Measurements from ENCODE around the gene SLC6A9. TPM values are rescaled to one million over a fixed set of nuclear protein-coding genes. Genes with fewer than 3 reads are reported as not detected.

SLC6A9 gene
- total RNA-seq, 1 experiment from 2014 or later = 6.0 TPM

GRCh38 chr1:44035726-44036408 is 4.6 kb upstream of the SLC6A9 start:
- no peak for DNase-seq
- no peaks in the 10 kb centered on the region for H3K9me3 ChIP-seq
- no peaks in the 10 kb centered on the region for H3K27me3 ChIP-seq
- no peaks in the 10 kb centered on the region for H3K36me3 ChIP-seq
- H3K4me3 ChIP-seq = no peak overlapping the region

- H3K9me3 ChIP-seq = no peaks in the 10 kb centered on the region
- H3K36me3 ChIP-seq = no peaks in the 10 kb centered on the region
- no peak for DNase-seq
- no peaks in the 10 kb centered on the region for H3K27me3 ChIP-seq
- H3K4me3 ChIP-seq = no peak overlapping the region
Observed at GRCh38 chr1:44034976-44035716, 3.9 kb upstream of the SLC6A9 start.

DNA sequence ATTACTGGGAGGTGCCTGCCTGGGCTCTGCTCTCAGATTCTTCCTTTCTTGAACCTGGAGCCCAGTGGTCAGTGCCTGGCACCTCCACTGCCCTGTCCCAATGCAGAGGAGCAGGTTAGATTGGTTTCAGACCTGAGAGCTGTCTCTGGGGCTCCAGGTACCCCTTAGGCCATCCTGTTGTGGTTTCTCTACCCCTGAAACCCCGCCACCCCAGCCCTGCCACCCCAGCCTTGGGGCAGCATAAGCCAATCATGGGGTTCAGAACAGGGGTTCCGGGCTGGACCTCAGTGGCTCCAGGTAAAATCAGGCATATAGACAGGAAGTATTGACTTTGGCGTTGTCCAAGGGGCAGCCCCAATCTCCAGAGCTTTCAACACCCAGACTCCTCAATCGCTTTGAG is 3.2 kb upstream of the SLC6A9 start:
- Histone ChIP-seq H3K4me3 (no peak overlapping the region), H3K36me3 (no peaks in the 10 kb centered on the region), H3K9me3 (no peaks in the 10 kb centered on the region), H3K27me3 (no peaks in the 10 kb centered on the region)
- DNase-seq = no peak

- H3K27me3 ChIP-seq = no peaks in the 10 kb centered on the region
- DNase-seq = no peak
- no peak overlapping the region for H3K4me3 ChIP-seq
- no peaks in the 10 kb centered on the region for H3K36me3 ChIP-seq
- H3K9me3 ChIP-seq = no peaks in the 10 kb centered on the region
Observed at GRCh38 chr1:44033756-44034155, 2.5 kb upstream of the SLC6A9 start.

- H3K4me3 ChIP-seq = no peak overlapping the region
- H3K27me3 ChIP-seq = no peaks in the 10 kb centered on the region
- no peaks in the 10 kb centered on the region for H3K36me3 ChIP-seq
- DNase-seq = no peak
- no peaks in the 10 kb centered on the region for H3K9me3 ChIP-seq
Observed at GRCh38 chr1:44033041-44033575, 1.8 kb upstream of the SLC6A9 start.

GRCh38 chr1:44032170-44032790 is 1.0 kb upstream of the SLC6A9 start:
- H3K4me3 ChIP-seq = no peak overlapping the region
- no peak for DNase-seq
- H3K27me3 ChIP-seq = no peaks in the 10 kb centered on the region
- no peaks in the 10 kb centered on the region for H3K36me3 ChIP-seq
- H3K9me3 ChIP-seq = no peaks in the 10 kb centered on the region

DNA sequence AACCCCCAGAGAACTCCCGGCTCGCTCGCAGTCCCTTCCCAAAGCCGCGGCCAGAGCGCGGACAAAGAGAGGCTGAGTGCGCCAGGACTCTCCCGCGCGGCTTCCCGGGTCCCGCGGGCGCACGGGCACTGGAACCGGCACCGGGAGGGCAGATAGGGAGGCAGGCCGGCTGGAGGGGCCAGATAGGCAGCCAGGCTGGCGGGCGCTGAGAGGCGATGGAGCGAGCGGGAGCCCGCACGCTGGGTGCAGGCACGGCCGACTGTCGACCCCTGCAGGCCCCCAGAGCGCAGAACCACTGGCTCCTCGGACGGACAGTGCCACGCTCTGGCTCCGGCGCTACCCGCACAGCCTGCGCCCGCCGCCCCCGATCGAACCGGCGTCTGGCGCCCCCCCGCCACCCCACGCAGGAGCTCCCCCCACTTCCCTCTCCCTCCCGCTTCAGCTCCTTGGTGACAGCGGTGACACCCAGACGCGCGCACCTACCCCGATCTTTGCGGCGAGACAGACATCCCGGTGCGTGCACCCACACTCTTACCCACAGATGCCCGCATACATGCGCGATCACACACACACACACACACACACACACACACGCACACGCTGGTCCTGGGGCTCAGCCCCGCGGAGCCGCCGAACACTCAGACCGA is 534 bp downstream of the SLC6A9 start:
- Histone ChIP-seq H3K9me3 (no peaks in the 10 kb centered on the region), H3K36me3 (no peaks in the 10 kb centered on the region), H3K4me3 (peak overlapping the region; percentile 92), H3K27me3 (no peaks in the 10 kb centered on the region)
- peak; percentile 50 for DNase-seq

- H3K36me3 ChIP-seq = no peaks in the 10 kb centered on the region
Observed at GRCh38 chr1:44029911-44030604, 1.2 kb downstream of the SLC6A9 start.

DNA sequence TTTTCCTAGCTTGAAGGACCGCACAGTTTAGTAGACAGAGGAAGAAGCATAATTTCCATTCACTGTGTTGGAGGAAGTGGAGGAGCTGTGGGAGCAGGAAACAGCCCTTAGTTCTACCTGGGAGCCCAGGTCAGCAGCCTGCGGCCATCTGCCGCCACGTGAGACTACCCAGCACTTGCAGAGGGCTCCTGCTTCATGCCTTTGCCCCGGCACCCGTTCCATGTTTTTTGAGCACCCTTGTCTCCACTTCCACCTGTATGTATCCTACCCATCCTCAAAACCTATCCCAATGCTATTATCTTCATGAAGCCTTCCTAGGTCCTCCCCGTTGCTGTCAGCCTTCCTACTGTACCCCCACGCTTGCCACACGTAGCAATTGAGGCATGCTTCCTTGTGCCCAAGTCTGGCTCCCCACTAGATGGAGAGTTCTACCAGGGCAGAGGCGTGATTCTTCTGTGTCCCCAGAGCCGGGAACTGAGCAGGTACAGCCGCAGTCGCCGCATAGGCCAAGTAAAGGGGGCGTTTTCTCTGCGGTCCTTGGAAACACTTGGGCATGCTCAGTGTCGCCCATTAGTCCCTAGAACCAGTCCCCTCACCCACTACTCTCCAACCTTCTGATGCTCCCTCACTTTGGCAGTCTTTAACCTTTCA is 1.9 kb downstream of the SLC6A9 start:
- no peak for DNase-seq
- no peaks in the 10 kb centered on the region for H3K9me3 ChIP-seq
- H3K36me3 ChIP-seq = no peaks in the 10 kb centered on the region
- peak overlapping the region; percentile 92 for H3K4me3 ChIP-seq
- no peaks in the 10 kb centered on the region for H3K27me3 ChIP-seq

More at GRCh38 chr1:44029911-44030604, 1.2 kb downstream of the SLC6A9 start:
- no peaks in the 10 kb centered on the region for H3K27me3 ChIP-seq
- no peaks in the 10 kb centered on the region for H3K9me3 ChIP-seq
- DNase-seq = peak; percentile 93
- H3K4me3 ChIP-seq = peak overlapping the region; percentile 92

DNA sequence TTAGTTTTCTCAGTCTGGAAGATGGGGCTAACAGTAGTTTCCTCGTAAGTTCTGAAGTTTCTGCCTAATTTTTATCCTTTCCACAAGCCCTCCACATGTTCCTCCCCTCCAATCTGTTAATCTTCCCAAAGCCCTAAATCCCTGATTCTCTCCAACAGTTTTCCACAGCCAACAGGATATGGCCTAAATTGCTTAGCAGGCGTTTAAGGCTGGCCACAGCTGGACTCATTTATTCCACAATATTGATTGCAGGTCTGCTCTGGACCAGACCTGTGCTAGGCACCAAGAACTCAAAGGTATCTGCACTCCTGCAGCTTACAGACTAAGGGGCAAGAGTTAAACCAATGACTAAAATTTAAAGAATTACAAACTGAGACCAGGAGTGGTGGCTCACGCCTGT is 3.9 kb downstream of the SLC6A9 start:
- Histone ChIP-seq H3K27me3 (no peaks in the 10 kb centered on the region), H3K36me3 (no peaks in the 10 kb centered on the region), H3K9me3 (no peaks in the 10 kb centered on the region), H3K4me3 (no peak overlapping the region)
- DNase-seq = no peak

DNA sequence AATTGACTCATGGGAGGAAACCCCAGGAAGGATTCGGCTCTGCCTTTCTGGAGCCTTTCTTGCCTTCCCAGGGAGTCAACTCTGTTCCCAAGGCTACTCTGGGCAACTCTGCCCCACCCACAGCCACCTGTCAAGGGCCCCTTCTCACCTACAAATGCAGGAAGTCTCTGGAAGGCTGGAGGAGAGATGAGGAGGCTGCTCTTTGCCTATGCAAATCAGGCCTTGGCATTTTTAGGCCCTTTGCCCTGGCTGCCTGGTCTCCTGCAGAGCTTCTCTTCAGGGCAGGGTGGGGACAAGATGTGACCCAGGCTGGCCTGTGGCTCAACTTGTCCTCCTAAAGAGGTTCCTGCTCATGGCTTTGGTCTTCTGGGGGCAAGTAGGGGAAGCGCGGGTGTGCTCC is 5.4 kb downstream of the SLC6A9 start:
- no peaks in the 10 kb centered on the region for H3K27me3 ChIP-seq
- no peak overlapping the region for H3K4me3 ChIP-seq
- H3K36me3 ChIP-seq = no peaks in the 10 kb centered on the region
- no peak for DNase-seq
- H3K9me3 ChIP-seq = no peaks in the 10 kb centered on the region

DNA sequence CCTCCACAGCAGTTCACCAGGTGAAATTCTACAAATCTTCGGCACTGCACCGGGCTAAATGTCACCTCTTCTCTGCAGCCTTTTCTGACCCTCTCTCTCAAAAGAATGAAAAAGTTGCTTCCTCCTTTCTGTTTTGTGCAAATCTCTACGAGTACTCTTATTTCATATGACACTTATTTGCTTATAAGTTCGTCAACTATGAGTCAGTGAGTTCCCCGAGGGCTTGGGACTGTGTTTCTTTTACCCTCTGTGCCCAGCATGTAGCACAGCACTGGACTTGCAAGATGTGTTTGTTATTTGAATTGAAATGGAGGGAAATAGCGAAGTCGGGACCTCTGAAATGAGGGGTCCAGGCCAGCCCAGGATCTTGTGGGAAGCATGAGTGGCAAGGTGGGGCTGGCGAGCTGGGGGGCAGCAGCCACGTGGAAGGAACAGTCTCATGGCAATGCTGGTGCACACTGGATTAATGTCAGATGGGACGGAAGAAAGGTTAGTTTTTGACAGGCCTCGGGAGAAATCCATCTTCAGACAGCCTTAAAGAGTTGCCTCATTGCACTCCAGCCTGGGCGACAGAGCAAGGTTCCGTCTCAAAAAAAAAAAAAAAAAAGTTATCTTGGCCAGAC is 6.2 kb downstream of the SLC6A9 start:
- DNase-seq = no peak
- Histone ChIP-seq H3K4me3 (no peak overlapping the region), H3K9me3 (no peaks in the 10 kb centered on the region), H3K27me3 (no peaks in the 10 kb centered on the region), H3K36me3 (no peaks in the 10 kb centered on the region)

GRCh38 chr1:44024031-44024902 is 7.0 kb downstream of the SLC6A9 start:
- H3K9me3 ChIP-seq = no peaks in the 10 kb centered on the region
- no peak overlapping the region for H3K4me3 ChIP-seq
- no peaks in the 10 kb centered on the region for H3K27me3 ChIP-seq
- DNase-seq = no peak
- no peaks in the 10 kb centered on the region for H3K36me3 ChIP-seq

GRCh38 chr1:44021581-44022321 is 9.5 kb downstream of the SLC6A9 start:
- Histone ChIP-seq H3K4me3 (no peak overlapping the region), H3K9me3 (no peaks in the 10 kb centered on the region), H3K27me3 (no peaks in the 10 kb centered on the region), H3K36me3 (no peaks in the 10 kb centered on the region)
- no peak for DNase-seq

Data from MG63 (cell line).